Right atrium auricular region (tissue), 2 donors: Measurements from ENCODE around the gene OR56A4. TPM values are rescaled to one million over a fixed set of nuclear protein-coding genes. Genes with fewer than 3 reads are reported as not detected.

Experiments
- DNase-seq: peaks from one replicate; pipeline ENCODE4 v3.0.0-alpha.2; 2019; ENCODE audit warnings: low spot score
- H3K27ac ChIP-seq, 2 donors: fragments of 200-600 bp; sonication (generic); 1 replicate in 1 of 2; 2 replicates in 1 of 2; pipeline ENCODE4 v1.5.1; 2016 to 2019
- H3K27me3 ChIP-seq, 2 donors: fragments of 200-600 bp; sonication (generic); one replicate each; pipeline versions ENCODE4 v1.5.1 to v1.6.0; 2017 to 2019
- H3K36me3 ChIP-seq: fragments of 200-600 bp; sonication (generic); one replicate; pipeline ENCODE4 v1.5.1; 2016
- H3K4me1 ChIP-seq, 2 donors: fragments of 200-600 bp; sonication (generic); one replicate each; pipeline versions ENCODE4 v1.5.1 to v1.6.0; 2017 to 2019
- H3K4me3 ChIP-seq, 2 donors: fragments of 200-600 bp; sonication (generic); 1 replicate in 1 of 2; 2 replicates in 1 of 2; pipeline ENCODE4 v1.5.1; 2017 to 2019; ENCODE audit warnings: mild to moderate bottlenecking in 1 of 2, moderate library complexity in 1 of 2
- H3K9me3 ChIP-seq, 2 donors: fragments of 200-600 bp; sonication (generic); one replicate each; pipeline ENCODE4 v1.5.1; 2019
- total RNA-seq, 2 donors: library from RNA; depleted of rRNA; stranded (reverse); fragments of >200 nt; gene quantifications; one replicate each; pipeline ENCODE4 v1.1.0, GENCODE V29; 2016
- TF ChIP-seq, protein P1 (sequence below), 2 donors: fragments of 200-600 bp; sonication (generic); IDR thresholded peaks; one replicate each; pipeline ENCODE4 v1.5.1; 2019; ENCODE audit warnings: antibody characterized with exemption in 2 of 2

OR56A4 gene
- total RNA-seq, 2 donors from 2014 or later = not detected

DNA sequence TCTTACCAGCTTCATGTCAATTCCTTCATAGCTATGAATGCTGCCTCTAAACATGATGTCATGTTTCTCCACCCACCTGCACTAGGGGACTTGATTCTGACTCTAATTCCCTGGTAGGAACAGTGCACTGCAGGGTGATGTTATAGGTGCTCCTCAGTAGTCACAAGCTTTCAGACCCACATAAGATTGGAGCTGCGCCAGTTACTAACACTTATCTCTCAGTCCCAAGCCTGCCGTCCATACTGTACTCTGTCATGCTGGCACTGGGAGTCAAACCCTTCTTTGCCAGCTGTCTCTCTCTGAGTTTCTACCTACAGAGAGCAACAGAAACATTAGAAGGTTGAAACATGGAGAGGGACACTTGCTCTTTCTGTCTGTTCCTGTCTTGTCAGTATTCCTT, 18.3 kb upstream of the OR56A4 start:
- DNase-seq = no peak
- TF ChIP-seq, protein P1, sequence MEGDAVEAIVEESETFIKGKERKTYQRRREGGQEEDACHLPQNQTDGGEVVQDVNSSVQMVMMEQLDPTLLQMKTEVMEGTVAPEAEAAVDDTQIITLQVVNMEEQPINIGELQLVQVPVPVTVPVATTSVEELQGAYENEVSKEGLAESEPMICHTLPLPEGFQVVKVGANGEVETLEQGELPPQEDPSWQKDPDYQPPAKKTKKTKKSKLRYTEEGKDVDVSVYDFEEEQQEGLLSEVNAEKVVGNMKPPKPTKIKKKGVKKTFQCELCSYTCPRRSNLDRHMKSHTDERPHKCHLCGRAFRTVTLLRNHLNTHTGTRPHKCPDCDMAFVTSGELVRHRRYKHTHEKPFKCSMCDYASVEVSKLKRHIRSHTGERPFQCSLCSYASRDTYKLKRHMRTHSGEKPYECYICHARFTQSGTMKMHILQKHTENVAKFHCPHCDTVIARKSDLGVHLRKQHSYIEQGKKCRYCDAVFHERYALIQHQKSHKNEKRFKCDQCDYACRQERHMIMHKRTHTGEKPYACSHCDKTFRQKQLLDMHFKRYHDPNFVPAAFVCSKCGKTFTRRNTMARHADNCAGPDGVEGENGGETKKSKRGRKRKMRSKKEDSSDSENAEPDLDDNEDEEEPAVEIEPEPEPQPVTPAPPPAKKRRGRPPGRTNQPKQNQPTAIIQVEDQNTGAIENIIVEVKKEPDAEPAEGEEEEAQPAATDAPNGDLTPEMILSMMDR (IDR thresholded peaks at IDR 0.05) = no peak
- Histone ChIP-seq H3K36me3 (no peaks in the 10 kb centered on the region), H3K27ac (no peak overlapping the region), H3K4me3 (no peak overlapping the region), H3K9me3 (no peaks in the 10 kb centered on the region), H3K27me3 (no peaks in the 10 kb centered on the region), H3K4me1 (no peaks in the 10 kb centered on the region)

DNA sequence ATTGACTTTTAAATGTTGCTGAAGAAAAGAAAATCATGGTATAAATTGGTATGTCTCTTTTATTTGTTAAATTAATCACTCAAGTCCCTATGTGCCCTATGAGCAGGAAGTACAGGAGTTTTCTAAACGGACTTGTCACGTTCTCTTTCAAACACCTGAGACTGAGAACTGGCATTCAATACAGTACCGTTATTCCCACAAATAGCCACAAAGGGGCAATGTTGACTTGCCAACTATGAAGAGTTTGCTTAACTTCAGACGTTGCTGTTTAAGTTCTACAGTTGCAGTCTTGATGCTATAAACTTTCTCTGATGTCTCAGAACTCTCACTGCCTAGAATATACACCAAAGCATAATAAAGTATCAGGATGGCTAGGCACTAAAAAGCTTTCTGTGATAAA, 16.2 kb upstream of the OR56A4 start:
- no peak for DNase-seq
- H3K9me3 ChIP-seq = no peaks in the 10 kb centered on the region
- H3K27me3 ChIP-seq = no peaks in the 10 kb centered on the region
- TF ChIP-seq, protein P1 (IDR thresholded peaks at IDR 0.05) = peak; percentile 26 to 73
- H3K4me3 ChIP-seq = no peak overlapping the region
- H3K27ac ChIP-seq = no peak overlapping the region
- no peaks in the 10 kb centered on the region for H3K4me1 ChIP-seq
- H3K36me3 ChIP-seq = no peaks in the 10 kb centered on the region

DNA sequence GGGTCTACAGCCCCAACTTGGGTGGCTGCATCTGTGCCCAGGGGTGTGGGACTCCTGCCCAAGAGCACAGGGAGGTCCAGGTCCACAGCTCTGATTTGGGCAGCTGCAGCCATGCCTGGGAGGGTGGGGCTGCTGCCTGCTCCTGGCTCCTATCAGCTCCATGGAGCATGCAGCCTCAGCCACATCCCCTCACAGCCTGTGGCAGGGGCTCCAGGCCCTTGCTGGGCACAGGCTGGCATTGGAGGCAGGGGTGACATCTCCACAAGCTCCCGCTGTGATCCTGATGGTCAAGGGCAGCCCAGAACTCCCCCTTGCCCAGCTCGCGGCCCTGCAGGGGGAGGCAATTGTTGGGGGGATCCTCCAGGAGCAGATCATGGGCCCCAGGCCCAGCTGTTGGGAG, 6.3 kb upstream of the OR56A4 start:
- H3K4me3 ChIP-seq = no peak overlapping the region
- H3K27ac ChIP-seq = no peak overlapping the region
- no peak for DNase-seq
- H3K27me3 ChIP-seq = no peaks in the 10 kb centered on the region
- H3K9me3 ChIP-seq = peaks cover 0 to 17% of the 10 kb centered on the region in 2 donors
- no peaks in the 10 kb centered on the region for H3K36me3 ChIP-seq
- no peaks in the 10 kb centered on the region for H3K4me1 ChIP-seq
- TF ChIP-seq, protein P1 (IDR thresholded peaks at IDR 0.05) = no peak

DNA sequence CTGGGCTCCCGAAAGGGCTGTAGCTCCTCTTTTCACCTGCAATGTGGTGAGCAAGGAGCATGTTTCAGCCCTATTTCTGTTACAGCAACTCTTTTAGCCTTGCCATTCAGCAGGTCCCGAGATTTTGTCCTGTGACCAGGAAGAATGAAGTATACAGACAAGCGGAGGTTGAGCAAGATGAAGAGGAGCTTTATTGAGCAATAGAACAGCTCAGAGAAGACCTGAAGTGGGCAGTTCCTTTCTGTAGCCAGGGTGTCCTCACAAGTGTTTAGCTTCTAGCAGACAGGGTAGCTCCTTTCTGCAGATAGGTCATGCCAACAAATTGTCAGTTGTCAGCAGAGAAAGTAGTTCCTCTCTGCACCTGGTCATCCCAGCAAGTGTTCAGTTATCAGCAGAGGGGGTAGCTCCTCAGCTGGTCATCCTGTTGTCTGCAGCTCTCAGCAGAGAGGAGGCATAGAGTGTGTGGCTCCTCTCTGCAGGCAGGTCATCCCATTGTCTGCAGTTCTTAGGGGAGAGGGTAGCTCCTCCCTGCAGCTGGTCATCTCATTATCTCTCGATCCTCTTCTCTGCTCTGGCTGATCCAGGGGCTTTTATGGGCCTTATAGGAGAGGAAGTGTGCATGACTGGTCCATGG, 5.4 kb upstream of the OR56A4 start:
- Histone ChIP-seq H3K36me3 (no peaks in the 10 kb centered on the region), H3K4me3 (no peak overlapping the region), H3K27me3 (no peaks in the 10 kb centered on the region), H3K27ac (no peak overlapping the region), H3K4me1 (no peaks in the 10 kb centered on the region), H3K9me3 (peaks cover 0 to 13% of the 10 kb centered on the region in 2 donors)
- TF ChIP-seq, protein P1 (IDR thresholded peaks at IDR 0.05) = no peak
- no peak for DNase-seq

DNA sequence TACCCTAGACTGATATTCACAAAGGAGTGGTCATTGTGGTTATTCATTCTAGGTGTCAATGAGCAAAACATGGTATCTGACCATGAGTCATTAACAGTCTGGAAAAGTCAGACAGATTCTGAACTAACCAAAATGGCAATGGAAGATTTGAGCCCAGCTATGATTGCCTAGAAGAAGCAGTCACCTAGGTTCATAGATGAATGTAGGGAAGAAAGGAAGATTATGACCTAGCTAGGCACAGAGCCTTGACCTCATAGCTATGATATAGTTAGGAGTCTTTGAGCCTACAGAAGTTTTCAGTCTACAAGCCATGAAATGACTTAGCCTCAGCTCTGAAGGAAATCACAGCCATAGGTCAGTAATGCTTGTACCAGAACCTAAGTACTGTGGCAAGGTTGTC, 351 bp downstream of the OR56A4 start:
- no peak for DNase-seq
- Histone ChIP-seq H3K4me1 (no peaks in the 10 kb centered on the region), H3K27ac (no peak overlapping the region), H3K27me3 (no peaks in the 10 kb centered on the region), H3K9me3 (no peaks in the 10 kb centered on the region), H3K4me3 (no peak overlapping the region), H3K36me3 (no peaks in the 10 kb centered on the region)
- TF ChIP-seq, protein P1 (IDR thresholded peaks at IDR 0.05) = no peak

DNA sequence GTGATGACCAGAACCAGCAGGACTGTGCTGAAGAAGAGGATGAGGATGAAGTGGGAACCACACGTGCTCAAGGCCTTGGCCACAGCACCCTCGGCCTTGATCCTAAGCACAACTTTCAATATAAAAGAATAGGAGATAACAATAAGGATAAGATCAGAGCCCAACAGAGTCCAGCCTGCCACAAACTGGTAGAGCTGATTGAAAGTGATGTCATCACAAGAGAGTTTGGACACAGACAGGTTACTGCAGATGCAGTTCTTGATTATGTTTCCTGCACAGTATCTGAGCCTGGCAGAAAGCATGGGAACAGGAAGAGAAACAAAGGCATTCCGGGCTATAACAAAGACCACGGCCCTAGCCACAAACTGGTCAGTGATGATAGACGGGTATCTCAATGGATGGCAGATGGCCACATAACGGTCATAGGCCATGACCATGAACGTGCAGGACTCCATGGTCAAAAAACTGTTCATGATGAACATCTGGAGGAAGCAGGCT, 4.5 kb downstream of the OR56A4 start:
- H3K36me3 ChIP-seq = no peaks in the 10 kb centered on the region
- no peak overlapping the region for H3K4me3 ChIP-seq
- H3K4me1 ChIP-seq = no peaks in the 10 kb centered on the region
- H3K27ac ChIP-seq = no peak overlapping the region
- no peaks in the 10 kb centered on the region for H3K27me3 ChIP-seq
- no peak for DNase-seq
- TF ChIP-seq, protein P1 (IDR thresholded peaks at IDR 0.05) = no peak
- H3K9me3 ChIP-seq = no peaks in the 10 kb centered on the region
